Measurements from ENCODE around the gene MERTK. TPM values are rescaled to one million over a fixed set of nuclear protein-coding genes. Genes with fewer than 3 reads are reported as not detected.

MERTK gene
- total RNA-seq, 1 experiment from 2014 or later = not detected

GRCh38 chr2:112075490-112076260, 177.3 kb downstream of the MERTK start:
- DNase-seq (ENCODE audit: low read depth) = peak; percentile 28

- DNase-seq (ENCODE audit: low read depth) = peak; percentile 25
These were observed 179.4 kb downstream of the MERTK start for GRCh38 chr2:112077814-112078213.

Other genes starting within 250 kb of the MERTK start
- gene ANAPC1, start 14.4 kb upstream of the MERTK start, total RNA-seq (2014; rRNA removed; shearing (Covaris generic)) = 43.4 and 57.0 TPM in 2 replicates
- 44.3 and 53.6 TPM in 2 replicates for gene TMEM87B, start 156.7 kb downstream of the MERTK start, total RNA-seq (2014; rRNA removed; shearing (Covaris generic))
- gene FBLN7, start 239.8 kb downstream of the MERTK start, total RNA-seq (2014; rRNA removed; shearing (Covaris generic)) = 10.2 and 10.4 TPM in 2 replicates

All from RPMI7951 (cell line).